ENCODE results near the gene MBOAT1. TPM values are rescaled to one million over a fixed set of nuclear protein-coding genes. Genes with fewer than 3 reads are reported as not detected.
A peak's percentile ranks its signal among the peaks of the same experiment; 100 is the strongest.

MBOAT1 gene
- polyA plus RNA-seq, 1 donor from 2014 or later = 3.1 TPM

DNA sequence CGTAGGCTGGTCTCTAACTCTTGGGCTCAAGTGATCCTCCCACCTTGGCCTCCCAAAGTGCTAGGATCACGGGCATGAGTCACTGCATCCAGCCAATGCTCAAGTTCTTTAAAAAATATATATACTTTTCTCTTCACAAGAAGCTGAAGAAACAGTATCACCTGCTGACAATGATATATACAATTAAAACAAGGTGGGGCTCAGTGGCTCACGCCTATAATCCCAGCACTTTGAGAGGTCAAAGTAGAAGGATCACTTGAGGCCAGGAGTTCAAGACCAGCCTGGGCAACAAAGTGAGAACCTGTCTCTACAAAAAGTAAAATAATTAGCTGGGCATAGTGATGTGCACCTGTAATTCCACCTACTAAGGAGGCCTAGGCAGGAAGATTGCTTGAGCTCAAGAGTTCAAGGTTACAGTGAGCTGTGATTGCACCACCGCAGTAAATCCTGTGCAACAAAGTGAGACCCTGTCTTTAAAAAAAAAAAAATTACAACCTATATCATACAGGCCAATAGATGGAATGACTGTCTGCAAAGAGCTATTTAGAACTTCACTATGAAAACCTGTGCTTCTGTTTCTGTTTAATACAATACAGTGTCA, 36.4 kb downstream of the MBOAT1 start:
- peaks cover 11% of the 10 kb centered on the region for H3K36me3 Mint-ChIP-seq
- H3K4me1 Mint-ChIP-seq = peaks cover 13 to 18% (median 14%) of the 10 kb centered on the region in 3 donors
- no peaks in the 10 kb centered on the region for H3K27me3 Mint-ChIP-seq
- H3K4me3 Mint-ChIP-seq = no peak overlapping the region
- H3K27ac Mint-ChIP-seq = no peak overlapping the region
- H3K9me3 Mint-ChIP-seq = peaks cover 0 to 3% (median 0%) of the 10 kb centered on the region in 3 donors

DNA sequence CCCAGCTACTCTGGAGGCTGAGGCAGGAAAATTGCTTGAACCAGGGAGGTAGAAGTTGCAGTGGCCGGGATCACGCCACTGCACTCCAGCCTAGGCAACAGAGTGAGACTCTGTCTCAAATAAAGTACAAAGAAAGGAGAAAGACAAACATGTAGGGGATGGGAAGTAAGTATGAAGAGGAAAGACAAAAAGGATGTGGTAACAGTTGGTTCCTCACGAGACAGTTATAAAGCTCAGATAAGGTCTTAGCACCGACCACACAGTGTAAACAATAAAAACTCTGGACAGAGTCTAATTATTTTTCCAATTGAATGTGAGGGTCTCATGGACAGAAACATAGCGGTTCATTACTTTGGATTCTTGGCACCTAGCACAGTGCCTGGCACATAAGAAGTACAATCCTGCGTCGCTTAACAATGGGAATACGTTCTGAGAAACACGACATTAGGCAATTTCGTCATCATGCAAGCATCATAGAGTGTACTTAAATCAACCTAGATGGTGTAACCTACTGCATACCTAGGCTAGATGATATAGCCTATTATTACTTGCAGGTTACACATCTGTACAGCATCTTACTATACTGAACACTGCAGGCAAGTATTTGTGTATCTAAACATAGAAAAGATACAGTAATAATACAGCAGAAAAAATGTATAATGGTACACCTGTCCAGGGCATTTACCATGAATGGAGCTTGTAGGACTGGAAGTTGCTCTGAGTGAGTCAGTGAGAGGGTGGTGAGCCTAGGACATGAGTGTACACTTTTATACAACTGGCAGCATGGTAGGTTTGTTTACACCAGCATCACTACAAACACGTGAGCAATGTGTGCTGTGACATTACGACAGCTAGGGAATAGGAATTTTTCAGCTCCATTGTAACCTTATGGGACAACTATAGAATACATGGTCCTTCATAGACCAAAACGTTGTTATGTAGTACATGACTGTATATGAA, 38.2 kb downstream of the MBOAT1 start:
- H3K4me3 Mint-ChIP-seq = peak overlapping the region in 2 of 4 donors; percentile 19 to 42

DNA sequence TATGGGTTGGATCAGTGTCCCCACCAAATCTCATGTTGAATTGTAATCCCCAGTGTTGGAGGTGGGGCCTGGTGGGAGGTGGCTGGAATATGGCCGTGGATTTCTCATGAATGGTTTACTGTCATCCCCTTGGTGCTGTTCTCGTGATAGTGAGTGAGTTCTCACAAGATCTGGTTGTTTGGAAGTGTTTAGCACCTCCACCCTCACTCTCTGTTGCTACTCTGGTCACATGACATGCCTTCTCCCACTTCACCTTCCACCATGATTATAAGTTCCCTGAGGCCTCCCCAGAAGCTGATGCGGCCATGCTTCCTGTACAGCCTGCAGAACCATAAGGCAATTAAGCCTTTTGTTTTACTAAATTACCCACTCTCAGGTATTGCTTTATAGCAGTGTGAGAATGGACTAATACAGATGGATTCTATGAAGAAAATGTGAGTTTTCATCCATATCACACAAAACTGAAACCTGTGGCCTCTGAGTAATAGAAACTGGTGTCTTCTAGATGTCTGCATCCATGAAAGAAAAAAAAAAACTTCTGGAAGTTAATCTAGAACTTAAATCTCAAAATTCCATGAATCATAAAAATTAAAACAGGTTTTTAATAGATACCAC, 39.3 kb downstream of the MBOAT1 start:
- Mint-ChIP-seq H3K36me3 (peaks cover 7% of the 10 kb centered on the region), H3K4me3 (no peak overlapping the region), H3K4me1 (peaks cover 13 to 20% (median 16%) of the 10 kb centered on the region in 3 donors), H3K27me3 (no peaks in the 10 kb centered on the region), H3K27ac (no peak overlapping the region), H3K9me3 (peaks cover 0 to 1% (median 0%) of the 10 kb centered on the region in 3 donors)

More for the DNA sequence above, 38.2 kb downstream of the MBOAT1 start:
- Mint-ChIP-seq H3K27ac (no peak overlapping the region), H3K27me3 (no peaks in the 10 kb centered on the region), H3K36me3 (peaks cover 7% of the 10 kb centered on the region), H3K4me1 (peaks cover 13 to 20% (median 14%) of the 10 kb centered on the region in 3 donors), H3K9me3 (peaks cover 0 to 1% (median 0%) of the 10 kb centered on the region in 3 donors)

DNA sequence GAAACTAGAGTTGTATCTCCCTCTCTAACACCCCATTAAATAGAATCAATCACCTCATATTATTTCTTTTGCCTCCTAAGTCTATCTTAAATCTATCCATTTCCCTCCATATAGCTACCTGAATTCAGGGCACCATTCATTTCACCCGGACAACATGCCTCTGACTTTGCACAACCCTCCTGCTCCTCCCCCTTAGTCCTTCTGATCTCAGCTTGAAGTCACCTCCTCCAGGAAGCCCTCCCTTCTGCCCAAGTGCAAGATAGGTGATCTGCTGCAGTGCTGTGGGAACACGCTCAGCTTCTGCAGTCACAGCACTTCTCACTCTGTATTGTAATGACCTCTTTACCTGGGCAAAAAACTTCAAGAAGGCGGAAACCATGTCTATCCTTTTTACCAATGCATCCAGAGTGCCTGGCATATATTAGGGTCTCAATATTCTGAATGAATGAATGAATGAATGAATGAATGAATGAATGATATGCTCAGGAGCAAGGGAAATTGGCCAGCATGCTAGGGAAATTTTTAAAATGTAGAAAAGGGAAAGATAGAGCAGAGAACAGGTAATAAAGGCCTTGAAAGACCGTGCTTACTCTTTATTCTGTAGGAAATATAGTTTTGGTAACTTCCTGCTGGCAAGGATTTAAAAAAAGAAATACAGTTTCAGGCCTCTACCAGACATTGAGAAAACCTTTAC, 41.7 kb downstream of the MBOAT1 start:
- H3K4me3 Mint-ChIP-seq = no peak overlapping the region
- no peaks in the 10 kb centered on the region for H3K27me3 Mint-ChIP-seq
- H3K36me3 Mint-ChIP-seq = peaks cover 13% of the 10 kb centered on the region
- peaks cover 0 to 5% (median 3%) of the 10 kb centered on the region in 3 donors for H3K9me3 Mint-ChIP-seq
- H3K27ac Mint-ChIP-seq = no peak overlapping the region
- peaks cover 13 to 20% (median 16%) of the 10 kb centered on the region in 3 donors for H3K4me1 Mint-ChIP-seq

DNA sequence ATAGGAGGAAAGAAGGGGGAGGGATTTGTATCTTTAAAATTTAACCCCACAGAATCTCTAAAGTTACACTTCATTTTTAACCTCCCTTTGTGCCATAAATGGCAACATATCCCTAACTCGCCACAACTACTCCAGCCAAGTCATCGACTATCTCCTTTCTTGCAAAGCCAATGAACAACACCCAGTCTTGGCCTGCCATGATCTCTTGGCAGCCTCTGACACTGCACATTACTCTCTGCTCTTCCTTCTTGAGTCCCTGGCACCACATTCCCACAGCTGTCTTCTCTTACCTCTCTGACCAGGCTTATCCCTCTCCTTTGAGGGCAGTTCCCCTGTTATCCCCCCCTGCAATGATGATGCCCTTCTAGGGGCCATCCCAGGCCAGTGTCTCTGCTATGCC, 42.5 kb downstream of the MBOAT1 start:
- H3K36me3 Mint-ChIP-seq = peaks cover 13% of the 10 kb centered on the region
- no peak overlapping the region for H3K4me3 Mint-ChIP-seq
- no peak overlapping the region for H3K27ac Mint-ChIP-seq
- peaks cover 0 to 5% (median 3%) of the 10 kb centered on the region in 3 donors for H3K9me3 Mint-ChIP-seq
- H3K27me3 Mint-ChIP-seq = no peaks in the 10 kb centered on the region
- H3K4me1 Mint-ChIP-seq = peaks cover 13 to 20% (median 16%) of the 10 kb centered on the region in 3 donors

DNA sequence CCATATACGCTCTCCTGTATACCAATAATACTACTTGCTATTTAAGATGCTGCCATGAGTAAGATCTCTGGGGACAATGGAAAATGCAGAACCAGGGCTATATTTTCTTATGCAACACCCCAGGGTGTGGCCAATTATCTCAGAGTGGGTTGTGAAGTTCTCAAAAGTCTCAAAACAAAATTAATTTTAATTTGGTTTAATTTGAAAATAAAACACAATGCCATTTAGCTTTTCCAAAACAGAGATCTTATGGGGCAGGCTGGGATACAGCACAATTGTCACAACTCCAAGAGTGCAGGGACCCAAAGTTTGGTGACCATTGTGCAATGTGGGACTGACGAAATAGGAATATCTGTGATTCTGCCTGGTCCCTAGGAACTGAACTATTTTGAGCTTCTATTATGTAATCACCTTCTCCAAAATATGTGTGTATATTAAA, 43.1 kb downstream of the MBOAT1 start:
- H3K4me1 Mint-ChIP-seq = peaks cover 11 to 14% (median 12%) of the 10 kb centered on the region in 3 donors
- peaks cover 13% of the 10 kb centered on the region for H3K36me3 Mint-ChIP-seq
- no peak overlapping the region for H3K4me3 Mint-ChIP-seq
- peaks cover 0 to 5% (median 3%) of the 10 kb centered on the region in 3 donors for H3K9me3 Mint-ChIP-seq
- no peak overlapping the region for H3K27ac Mint-ChIP-seq
- no peaks in the 10 kb centered on the region for H3K27me3 Mint-ChIP-seq

DNA sequence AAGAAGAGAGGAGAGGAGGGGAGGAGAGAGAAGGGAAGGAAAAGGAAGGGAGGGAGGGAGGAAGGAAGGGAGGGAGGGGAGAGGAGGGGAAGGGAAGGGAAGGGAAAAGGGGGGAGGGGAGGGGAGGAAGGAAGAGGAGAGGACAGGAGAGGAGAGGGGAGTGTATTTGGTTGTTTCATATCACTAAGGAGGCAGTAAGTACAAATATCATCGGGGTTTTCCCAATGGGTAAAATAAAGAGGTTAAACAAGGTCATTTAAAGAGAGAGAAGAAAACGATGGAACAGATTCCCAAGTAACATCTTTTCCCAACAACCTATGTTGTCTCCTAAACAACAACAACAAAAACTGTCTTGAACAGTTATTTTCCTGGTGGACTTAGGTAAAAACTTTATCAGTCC, 43.6 kb downstream of the MBOAT1 start:
- Mint-ChIP-seq H3K36me3 (peaks cover 13% of the 10 kb centered on the region), H3K4me1 (peaks cover 6 to 9% (median 8%) of the 10 kb centered on the region in 3 donors), H3K27me3 (no peaks in the 10 kb centered on the region), H3K27ac (no peak overlapping the region), H3K9me3 (peaks cover 0 to 5% (median 3%) of the 10 kb centered on the region in 3 donors), H3K4me3 (no peak overlapping the region)

DNA sequence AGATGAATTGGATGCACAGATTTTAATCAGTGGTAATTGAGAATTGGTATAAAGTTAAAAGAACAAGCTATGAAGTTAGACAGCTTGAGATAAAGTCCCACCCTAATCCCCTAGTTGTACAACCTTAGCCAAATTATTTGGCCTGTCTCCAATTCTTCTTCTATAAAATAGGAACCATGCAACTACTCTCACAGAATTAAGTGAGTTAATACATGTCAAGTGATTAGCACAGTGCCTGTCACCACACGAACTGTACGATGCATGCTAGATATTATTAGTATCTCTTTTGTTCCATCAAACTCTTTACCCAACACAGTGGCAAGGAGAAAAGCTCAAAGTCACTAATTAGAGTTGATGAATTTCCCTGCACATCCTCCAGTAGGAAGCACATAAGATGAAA, 44.7 kb downstream of the MBOAT1 start:
- Mint-ChIP-seq H3K4me1 (peaks cover 0 to 6% (median 5%) of the 10 kb centered on the region in 3 donors), H3K36me3 (peaks cover 13% of the 10 kb centered on the region), H3K27ac (no peak overlapping the region), H3K9me3 (peaks cover 0 to 5% (median 3%) of the 10 kb centered on the region in 3 donors), H3K27me3 (no peaks in the 10 kb centered on the region), H3K4me3 (no peak overlapping the region)

DNA sequence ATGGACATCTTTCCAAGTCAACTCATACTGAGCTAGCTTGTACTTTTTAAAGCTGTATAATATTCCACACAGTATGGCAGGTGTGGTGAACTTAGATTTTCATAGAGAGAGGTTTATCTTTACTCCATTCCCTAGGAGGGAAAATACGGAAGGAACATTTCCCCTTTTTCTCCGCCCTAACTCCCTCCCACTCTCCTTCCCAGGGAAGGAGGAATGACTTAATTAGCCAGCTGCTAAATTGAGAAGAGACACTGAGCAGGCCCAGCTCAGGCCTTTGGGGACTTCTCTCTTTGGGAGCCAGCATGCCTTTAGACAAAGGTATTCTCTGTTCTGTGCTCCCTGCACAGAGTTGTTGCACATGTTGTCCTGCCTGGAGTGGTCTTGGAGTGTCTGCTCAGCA, 46.1 kb downstream of the MBOAT1 start:
- Mint-ChIP-seq H3K27ac (no peak overlapping the region), H3K36me3 (peaks cover 11% of the 10 kb centered on the region), H3K4me1 (peaks cover 0 to 6% (median 5%) of the 10 kb centered on the region in 3 donors), H3K27me3 (no peaks in the 10 kb centered on the region), H3K9me3 (peaks cover 0 to 5% (median 3%) of the 10 kb centered on the region in 3 donors), H3K4me3 (no peak overlapping the region)

DNA sequence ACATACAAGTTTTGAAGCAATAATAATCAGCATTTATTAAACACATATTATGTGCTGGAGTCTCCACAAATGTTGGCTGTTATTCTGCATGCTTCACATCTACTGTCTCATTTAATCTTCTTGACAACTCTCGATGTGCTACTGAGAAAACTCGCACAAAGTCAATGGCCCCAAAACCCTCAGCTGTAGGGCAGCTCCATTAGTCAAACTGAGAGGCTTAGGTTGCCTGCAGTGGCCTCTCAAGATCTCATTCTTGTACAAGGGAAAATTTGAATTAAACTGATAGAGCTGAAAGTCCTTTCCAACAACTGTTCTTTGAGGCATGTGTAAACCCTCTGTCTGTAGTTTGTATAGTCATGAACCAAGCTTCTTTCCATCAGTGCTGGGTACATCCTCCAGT, 49.8 kb downstream of the MBOAT1 start:
- Mint-ChIP-seq H3K27me3 (no peaks in the 10 kb centered on the region), H3K4me1 (peaks cover 0 to 3% (median 0%) of the 10 kb centered on the region in 3 donors), H3K36me3 (peaks cover 13% of the 10 kb centered on the region), H3K9me3 (peaks cover 0 to 5% (median 2%) of the 10 kb centered on the region in 3 donors), H3K4me3 (no peak overlapping the region), H3K27ac (no peak overlapping the region)

DNA sequence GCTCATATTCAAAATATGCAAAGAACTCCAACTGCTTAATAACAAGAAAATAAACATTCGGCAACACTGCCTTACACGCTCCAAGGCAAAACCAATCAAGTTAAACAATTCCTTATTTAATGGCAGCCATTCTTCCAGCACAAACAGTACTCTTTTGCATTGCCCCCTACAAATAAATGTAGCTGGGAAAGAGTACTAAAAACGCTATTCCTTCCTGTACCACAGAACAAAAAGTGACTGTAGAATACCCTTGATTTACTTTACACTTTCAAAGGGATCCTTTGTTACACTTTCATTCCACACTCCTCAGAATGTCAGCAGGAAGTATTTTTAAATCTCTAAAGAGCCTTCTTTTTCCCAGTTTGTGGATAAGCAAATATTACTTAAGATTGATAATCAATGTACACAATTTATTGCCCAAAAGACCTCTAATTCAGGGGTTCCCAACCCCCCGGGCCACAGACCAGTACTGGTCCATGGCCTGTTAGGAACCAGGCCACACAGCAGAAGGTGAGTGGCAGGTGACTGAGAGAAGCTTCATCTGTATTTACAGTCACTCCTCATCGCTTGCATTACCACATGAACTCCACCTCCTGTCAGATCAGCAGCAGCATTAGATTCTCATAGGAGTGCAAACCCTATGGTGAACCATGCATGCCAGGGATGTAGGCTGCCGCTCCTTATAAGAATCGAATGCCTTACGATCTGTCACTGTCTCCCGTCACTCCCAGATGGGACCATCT, 51.6 kb downstream of the MBOAT1 start:
- H3K27ac Mint-ChIP-seq = no peak overlapping the region
- H3K4me3 Mint-ChIP-seq = no peak overlapping the region
- H3K36me3 Mint-ChIP-seq = peaks cover 4% of the 10 kb centered on the region
- no peaks in the 10 kb centered on the region for H3K9me3 Mint-ChIP-seq
- H3K27me3 Mint-ChIP-seq = no peaks in the 10 kb centered on the region
- H3K4me1 Mint-ChIP-seq = peaks cover 0 to 3% (median 0%) of the 10 kb centered on the region in 3 donors

DNA sequence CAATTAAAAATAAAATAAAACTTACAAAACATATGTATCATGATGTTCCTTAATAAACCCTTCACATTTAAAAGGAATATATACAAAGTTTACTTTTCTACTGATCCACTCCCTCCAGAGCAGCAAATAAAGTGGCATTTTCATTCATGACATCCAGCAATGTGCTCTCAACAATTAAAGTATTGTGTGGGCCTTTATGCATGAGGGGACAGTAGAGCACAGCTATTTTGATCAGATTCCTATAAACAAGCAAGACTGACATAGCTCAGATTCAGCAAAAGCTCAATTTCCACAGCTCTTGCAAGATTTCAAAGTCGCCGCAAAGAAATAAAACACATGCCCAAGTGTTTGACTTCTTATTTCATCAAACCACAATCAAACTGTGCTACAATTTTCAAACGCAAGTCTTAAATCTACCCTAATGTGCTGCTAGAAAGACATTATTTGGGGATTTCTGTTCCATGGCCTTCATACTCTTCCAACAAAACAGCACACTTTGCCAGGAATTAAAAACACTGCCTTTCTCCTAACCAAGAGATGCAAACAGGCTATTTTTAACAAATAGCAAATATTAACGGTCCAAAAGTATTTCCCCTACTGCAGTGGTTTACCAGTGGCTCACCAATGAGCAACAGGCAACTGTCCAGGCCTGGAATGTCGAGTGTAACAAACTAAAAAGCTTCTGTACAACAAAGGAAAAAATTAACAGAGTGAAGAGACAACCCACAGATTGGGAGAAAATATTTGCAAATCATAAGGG, 52.3 kb downstream of the MBOAT1 start:
- Mint-ChIP-seq H3K9me3 (no peaks in the 10 kb centered on the region), H3K4me3 (no peak overlapping the region), H3K4me1 (peaks cover 0 to 3% (median 0%) of the 10 kb centered on the region in 3 donors), H3K36me3 (peaks cover 5% of the 10 kb centered on the region), H3K27ac (no peak overlapping the region), H3K27me3 (no peaks in the 10 kb centered on the region)

DNA sequence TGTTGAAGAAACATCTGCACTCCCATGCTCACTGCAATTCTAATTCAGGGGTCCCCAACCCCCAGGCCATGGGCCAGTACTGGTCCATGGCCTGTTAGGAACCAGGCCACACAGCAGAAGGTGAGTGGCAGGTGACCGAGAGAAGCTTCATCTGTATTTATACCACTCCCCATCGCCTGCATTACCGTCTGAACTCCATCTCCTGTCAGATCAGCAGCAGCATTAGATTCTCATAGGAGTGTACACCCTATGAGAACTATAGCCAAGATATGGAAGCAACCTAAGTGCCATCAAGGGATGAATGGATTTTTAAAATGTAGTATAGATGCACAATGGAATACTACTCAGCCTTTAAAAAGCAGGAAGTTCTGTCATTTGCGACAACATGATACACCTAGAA, 53.2 kb downstream of the MBOAT1 start:
- H3K4me3 Mint-ChIP-seq = no peak overlapping the region
- H3K27ac Mint-ChIP-seq = no peak overlapping the region
- peaks cover 9% of the 10 kb centered on the region for H3K36me3 Mint-ChIP-seq
- peaks cover 0 to 3% (median 0%) of the 10 kb centered on the region in 3 donors for H3K4me1 Mint-ChIP-seq
- no peaks in the 10 kb centered on the region for H3K27me3 Mint-ChIP-seq
- H3K9me3 Mint-ChIP-seq = no peaks in the 10 kb centered on the region

All from IgD-negative memory B cell (primary cell).